GM21717 (cell line): ENCODE data around the gene GPR89A.
"Not testable (repeated sequence)": the region's sequence is repeated elsewhere in the genome, so short reads cannot be mapped to it uniquely, and the experiment has no call there.

ENCODE experiments used
- ATAC-seq: cut with Tn5 transposase; IDR thresholded peaks from one replicate; pipeline ENCODE4 v1.9.1; 2021; ENCODE audit warnings: mild to moderate bottlenecking, moderate library complexity; ENCODE audit not compliant: unreplicated experiment

The GPR89A gene

GRCh38 chr1:145716641-145717345 is 109.0 kb downstream of the GPR89A start:
- ATAC-seq: no peak

- ATAC-seq: no peak
Measured at GRCh38 chr1:145717833-145718232, 110.0 kb downstream of the GPR89A start.

GRCh38 chr1:145718465-145718864 is 110.7 kb downstream of the GPR89A start:
- ATAC-seq: not testable (repeated sequence)

GRCh38 chr1:145719230-145720079 is 111.7 kb downstream of the GPR89A start, which contains the start of gene CD160:
TSS of gene CD160 (plus strand) at chr1:145719499. CDS start at chr1:145728328, 8,829 bp downstream.
- no peak for ATAC-seq
